SK-N-SH (cell line): ENCODE results near the gene WIPF2. TPM values are rescaled to one million over a fixed set of nuclear protein-coding genes. Genes with fewer than 3 reads are reported as not detected.
A peak's percentile ranks its signal among the peaks of the same experiment; 100 is the strongest.

Experiments used
- CTCF ChIA-PET: fragments of 300-600, 350-600 bp; formaldehyde crosslinking; extraction: SDS; loops from one replicate; lab custom pipeline; 2021; lab: Yijun Ruan, JAX
- POLR2A ChIA-PET: fragments of 350-600 bp; sonication (Branson Sonifier 250); formaldehyde crosslinking; extraction: SDS; loops from one replicate; lab custom pipeline; 2020; ENCODE audit warnings: antibody characterized with exemption, inconsistent platforms; lab: Yijun Ruan, JAX
- DNase-seq: peaks from one replicate; pipeline ENCODE4 v3.0.0; 2012
- H2AFZ ChIP-seq: fragments of 200-600 bp; sonication (generic); 2 replicates; pipeline ENCODE4 v1.8.1; 2016; ENCODE audit warnings: antibody characterized with exemption, mild to moderate bottlenecking, low read depth
- H3F3A ChIP-seq: fragments of 200-600 bp; sonication (generic); replicated peaks from 2 replicates; pipeline ENCODE3; 2016; ENCODE audit warnings: antibody characterized with exemption, mild to moderate bottlenecking; ENCODE audit not compliant: insufficient read depth
- H3K27ac ChIP-seq, 2 experiments: fragments of 200-500 bp in 1 of 2; fragments of 200-600 bp in 1 of 2; sonication (Bioruptor generic) in 1 of 2; sonication (generic), shearing (Covaris generic) in 1 of 2; 2 replicates each; pipeline versions ENCODE4 v1.5.1 to v1.6.1; 2014 to 2016; ENCODE audit warnings: low read depth in 2 of 2, inconsistent platforms in 1 of 2, low read length in 1 of 2, mild to moderate bottlenecking in 1 of 2, mixed read lengths in 1 of 2
- H3K27me3 ChIP-seq: fragments of 200-600 bp; sonication (generic), shearing (Covaris generic); 2 replicates; pipeline ENCODE4 v1.6.1; 2016; ENCODE audit warnings: mixed run types; ENCODE audit not compliant: insufficient read depth
- H3K36me3 ChIP-seq, 2 experiments: fragments of 200-500 bp in 1 of 2; fragments of 200-600 bp in 1 of 2; sonication (Bioruptor generic) in 1 of 2; sonication (generic) in 1 of 2; replicated peaks in 1 of 2; 2 replicates each; pipeline versions ENCODE3 to v1.5.1; 2014 to 2016; ENCODE audit warnings: low read length in 1 of 2, mild to moderate bottlenecking in 1 of 2; ENCODE audit not compliant: insufficient read depth in 2 of 2, control insufficient read depth in 1 of 2
- H3K4me1 ChIP-seq, 2 experiments: fragments of 200-500 bp in 1 of 2; fragments of 200-600 bp in 1 of 2; sonication (Bioruptor generic) in 1 of 2; sonication (generic), shearing (Covaris generic) in 1 of 2; 2 replicates each; pipeline versions ENCODE4 v1.5.1 to v1.6.1; 2014 to 2016; ENCODE audit warnings: low read depth in 1 of 2, low read length in 1 of 2, mixed run types in 1 of 2; ENCODE audit not compliant: insufficient read depth in 2 of 2, control insufficient read depth in 1 of 2
- H3K4me2 ChIP-seq: fragments of 200-600 bp; sonication (generic), shearing (Covaris generic); 2 replicates; pipeline ENCODE4 v1.6.1; 2017; ENCODE audit warnings: mixed run types
- H3K4me3 ChIP-seq, 2 experiments: fragments of 200-500 bp in 1 of 2; fragments of 200-600 bp in 1 of 2; sonication (Bioruptor generic) in 1 of 2; sonication (generic), shearing (Covaris generic) in 1 of 2; 2 replicates each; pipeline versions ENCODE4 v1.5.1 to v1.8.1; 2014 to 2016; ENCODE audit warnings: low read depth in 2 of 2, inconsistent platforms in 1 of 2, low read length in 1 of 2, mild to moderate bottlenecking in 1 of 2, mixed read lengths in 1 of 2, moderate library complexity in 1 of 2
- H3K79me2 ChIP-seq: fragments of 200-600 bp; sonication (generic); 2 replicates; pipeline ENCODE4 v1.8.1; 2017; ENCODE audit warnings: mild to moderate bottlenecking; ENCODE audit not compliant: insufficient read depth
- H3K9ac ChIP-seq: fragments of 200-600 bp; sonication (generic); 2 replicates; pipeline ENCODE4 v1.6.1; 2017; ENCODE audit warnings: mixed run types
- H3K9me2 ChIP-seq: fragments of 200-600 bp; sonication (generic); 2 replicates; pipeline ENCODE4 v1.6.1; 2017; ENCODE audit warnings: mixed run types
- H3K9me3 ChIP-seq: fragments of 200-600 bp; sonication (generic); 2 replicates; pipeline ENCODE4 v1.6.1; 2017; ENCODE audit warnings: mixed run types, mild to moderate bottlenecking, moderate library complexity
- H4K20me1 ChIP-seq: fragments of 200-600 bp; sonication (generic); 2 replicates; pipeline ENCODE4 v1.6.1; 2017; ENCODE audit warnings: mild to moderate bottlenecking, mixed run types; ENCODE audit not compliant: insufficient read depth
- CHD2 ChIP-seq: fragments of 150-350 bp; IDR thresholded peaks from 2 replicates; pipeline ENCODE4 v1.6.1; 2018; ENCODE audit warnings: low read length; ENCODE audit not compliant: partially characterized antibody
- ELF1 ChIP-seq: IDR thresholded peaks from 2 replicates; pipeline ENCODE4 v1.4.0; 2012
- EZH2phosphoT487 ChIP-seq: fragments of 200-600 bp; sonication (generic); IDR thresholded peaks from 2 replicates; pipeline ENCODE4 v1.6.1; 2017; ENCODE audit warnings: low read depth, mixed run types, mild to moderate bottlenecking, antibody characterized with exemption, moderate library complexity, borderline replicate concordance
- FOXM1 ChIP-seq: IDR thresholded peaks from 2 replicates; pipeline ENCODE4 v1.4.0; 2012; ENCODE audit warnings: low read depth, mild to moderate bottlenecking
- GABPA ChIP-seq: IDR thresholded peaks from 2 replicates; pipeline ENCODE4 v1.4.0; 2012; ENCODE audit warnings: low read depth, mild to moderate bottlenecking
- MEF2A ChIP-seq: IDR thresholded peaks from 2 replicates; pipeline ENCODE4 v1.4.0; 2012; ENCODE audit warnings: low read depth, borderline replicate concordance
- MXI1 ChIP-seq: IDR thresholded peaks from 2 replicates; pipeline ENCODE4 v1.6.1; 2012; ENCODE audit warnings: mild to moderate bottlenecking, low read depth, low read length, improper control_type of control experiment
- PBX3 ChIP-seq: IDR thresholded peaks from 2 replicates; pipeline ENCODE4; 2012
- POLR2AphosphoS5 ChIP-seq: IDR thresholded peaks from 2 replicates; pipeline ENCODE4 v1.6.1; 2012; ENCODE audit warnings: low read depth, low read length
- RAD21 ChIP-seq: IDR thresholded peaks from 2 replicates; pipeline ENCODE4 v1.6.1; 2012; ENCODE audit warnings: mild to moderate bottlenecking, low read length
- REST ChIP-seq: IDR thresholded peaks from 2 replicates; pipeline ENCODE4 v1.6.1; 2012; ENCODE audit warnings: mild to moderate bottlenecking, low read depth, low read length, moderate library complexity
- RFX5 ChIP-seq: IDR thresholded peaks from 2 replicates; pipeline ENCODE4 v1.6.1; 2012; ENCODE audit warnings: mild to moderate bottlenecking, improper control_type of control experiment, low read length
- SIN3A ChIP-seq: IDR thresholded peaks from 2 replicates; pipeline ENCODE4 v1.6.1; 2012; ENCODE audit warnings: low read depth, mild to moderate bottlenecking, low read length, moderate library complexity, borderline replicate concordance
- TAF1 ChIP-seq: IDR thresholded peaks from 2 replicates; pipeline ENCODE4 v1.6.1; 2012; ENCODE audit warnings: low read depth, mild to moderate bottlenecking, low read length, moderate library complexity, borderline replicate concordance
- TEAD4 ChIP-seq: IDR thresholded peaks from 2 replicates; pipeline ENCODE4 v1.4.0; 2012; ENCODE audit warnings: mild to moderate bottlenecking, borderline replicate concordance; ENCODE audit not compliant: insufficient read depth
- YY1 ChIP-seq: IDR thresholded peaks from 2 replicates; pipeline ENCODE4 v1.4.0; 2012; ENCODE audit warnings: low read depth, mild to moderate bottlenecking
- ZBTB33 ChIP-seq: IDR thresholded peaks from 2 replicates; pipeline ENCODE4 v1.4.0; 2012; ENCODE audit warnings: low read depth, borderline replicate concordance
- WGBS: methylation state at CpG from one replicate; pipeline ENCODE4 v1.1.6; 2017; ENCODE audit warnings: low lambda C conversion rate; 5-methylcytosine and 5-hydroxymethylcytosine counted together
- polyA plus RNA-seq, 3 experiments: library from polyadenylated mRNA; depleted of rRNA; stranded (reverse); fragments of >200 nt; gene quantifications; 2 replicates each; pipeline ENCODE4 v1.2.3, GENCODE V29; 2012
- TF ChIP-seq, protein P1 (sequence below): IDR thresholded peaks from 2 replicates; pipeline ENCODE4 v1.4.0; 2012; ENCODE audit warnings: low read depth
- TF ChIP-seq, protein P2 (sequence below): fragments of 150-350 bp; IDR thresholded peaks from 2 replicates; pipeline ENCODE4 v1.6.1; 2017; ENCODE audit warnings: antibody characterized with exemption, low read length, low read depth, borderline replicate concordance
- TF ChIP-seq, protein P3 (sequence below): fragments of 150-350 bp; IDR thresholded peaks from 2 replicates; pipeline ENCODE4 v1.6.1; 2016; ENCODE audit warnings: mild to moderate bottlenecking, low read depth, low read length

WIPF2 gene
- polyA plus RNA-seq, 1 of the 3 experiments (the other 2 are of a cell fraction) = 6.8 TPM

DNA sequence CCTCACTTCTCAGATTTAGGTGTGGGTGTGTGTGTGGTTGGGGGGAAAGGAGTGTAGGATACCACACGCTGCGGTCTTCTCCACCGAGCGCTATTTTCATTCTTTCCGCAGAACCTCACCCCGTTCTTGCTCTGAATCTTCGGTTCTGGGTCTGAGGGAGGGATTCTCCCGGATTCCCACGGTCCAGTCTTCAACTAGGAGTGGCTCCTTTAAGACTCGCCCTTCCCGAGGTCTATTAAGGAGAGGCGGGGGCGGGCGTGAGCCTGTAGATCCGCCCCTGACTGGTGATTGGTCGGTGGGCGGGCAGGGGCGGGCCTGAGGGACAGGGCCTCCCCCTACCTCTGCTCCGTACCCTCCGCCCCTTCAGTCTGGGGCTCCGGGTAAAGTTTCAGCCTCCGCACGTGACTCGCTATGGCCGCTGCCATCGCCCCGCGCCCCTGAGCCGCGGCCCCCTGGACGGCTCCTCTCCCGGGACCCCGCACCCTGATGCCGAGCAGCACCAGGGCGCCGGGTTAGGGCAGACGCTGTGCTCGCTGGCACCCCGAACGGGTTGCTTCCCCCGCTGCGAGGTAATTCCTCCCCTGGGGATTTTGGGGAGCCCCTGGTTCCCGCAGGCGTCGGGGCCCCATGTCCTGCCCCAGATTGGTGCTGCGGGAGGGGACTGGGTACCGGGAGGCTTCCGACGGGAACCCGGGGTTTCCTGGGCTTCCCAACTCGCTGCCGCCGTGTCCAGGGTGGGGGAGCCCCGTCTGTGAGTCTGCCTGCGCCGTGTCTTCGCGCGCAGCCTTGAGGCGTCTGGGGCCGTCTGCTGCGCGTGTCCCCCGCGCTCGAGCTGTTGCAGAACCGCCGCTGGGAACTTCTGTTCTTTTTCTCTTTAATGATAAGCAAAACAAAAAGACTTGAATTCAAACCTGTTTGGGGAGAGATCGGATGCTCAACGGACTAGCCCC is 99.1 kb downstream of the WIPF2 start:
- H3K36me3 ChIP-seq = no peaks in the 10 kb centered on the region
- peaks cover 23% of the 10 kb centered on the region for H4K20me1 ChIP-seq
- DNase-seq = peak; percentile 99
- peak overlapping the region; percentile 95 for H3K4me2 ChIP-seq
- POLR2A ChIA-PET = interaction anchor here (0.7 to 2.9 kb wide), 11 partner anchors 9 to 33 kb away, joined by 3 to 7 read pairs (median 5); partner anchors contain the start of gene RARA
- peak overlapping the region; percentile 89 to 96 for H3K4me3 ChIP-seq
- CTCF ChIA-PET = interaction anchor here (0.6 to 57.6 kb wide), 7 partner anchors 13 to 1583 kb away, joined by 3 to 1706 read pairs (median 3); partner anchors contain the start of genes CDC6, GJD3 and RARA
- peaks cover 61 to 91% of the 10 kb centered on the region in 2 experiments for H3K4me1 ChIP-seq
- H3K9me3 ChIP-seq = no peaks in the 10 kb centered on the region
- H3K27me3 ChIP-seq = no peaks in the 10 kb centered on the region
- WGBS = 3% methylated on average over 24 of the region's 70 CpGs
- H3K9ac ChIP-seq = peak overlapping the region; percentile 97
- no peaks in the 10 kb centered on the region for H3K9me2 ChIP-seq
- peaks cover 41% of the 10 kb centered on the region for H3F3A ChIP-seq
- peaks cover 71% of the 10 kb centered on the region for H3K79me2 ChIP-seq
- H2AFZ ChIP-seq = 0 out of 2 replicates have a peak overlapping the region, but pooled peaks have one; percentile 43
- H3K27ac ChIP-seq = peak overlapping the region; percentile 94 to 95
- no peak for TF ChIP-seq GABPA
- peak; percentile 58 for TF ChIP-seq POLR2AphosphoS5
- no peak for TF ChIP-seq ELF1
- TF ChIP-seq REST = no peak
- 0 out of 2 replicates have a peak, but pooled peaks have one; percentile 8 for TF ChIP-seq RAD21
- TF ChIP-seq, protein P1, sequence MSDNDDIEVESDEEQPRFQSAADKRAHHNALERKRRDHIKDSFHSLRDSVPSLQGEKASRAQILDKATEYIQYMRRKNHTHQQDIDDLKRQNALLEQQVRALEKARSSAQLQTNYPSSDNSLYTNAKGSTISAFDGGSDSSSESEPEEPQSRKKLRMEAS = peak; percentile 90
- TF ChIP-seq RFX5 = no peak
- TF ChIP-seq, protein P2, sequence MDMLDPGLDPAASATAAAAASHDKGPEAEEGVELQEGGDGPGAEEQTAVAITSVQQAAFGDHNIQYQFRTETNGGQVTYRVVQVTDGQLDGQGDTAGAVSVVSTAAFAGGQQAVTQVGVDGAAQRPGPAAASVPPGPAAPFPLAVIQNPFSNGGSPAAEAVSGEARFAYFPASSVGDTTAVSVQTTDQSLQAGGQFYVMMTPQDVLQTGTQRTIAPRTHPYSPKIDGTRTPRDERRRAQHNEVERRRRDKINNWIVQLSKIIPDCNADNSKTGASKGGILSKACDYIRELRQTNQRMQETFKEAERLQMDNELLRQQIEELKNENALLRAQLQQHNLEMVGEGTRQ = peak; percentile 67
- TF ChIP-seq MXI1 = peak; percentile 98
- no peak for TF ChIP-seq TEAD4
- no peak for TF ChIP-seq ZBTB33
- TF ChIP-seq FOXM1 = no peak
- TF ChIP-seq YY1 = peak; percentile 88
- TF ChIP-seq TAF1 = peak; percentile 76
- TF ChIP-seq, protein P3, sequence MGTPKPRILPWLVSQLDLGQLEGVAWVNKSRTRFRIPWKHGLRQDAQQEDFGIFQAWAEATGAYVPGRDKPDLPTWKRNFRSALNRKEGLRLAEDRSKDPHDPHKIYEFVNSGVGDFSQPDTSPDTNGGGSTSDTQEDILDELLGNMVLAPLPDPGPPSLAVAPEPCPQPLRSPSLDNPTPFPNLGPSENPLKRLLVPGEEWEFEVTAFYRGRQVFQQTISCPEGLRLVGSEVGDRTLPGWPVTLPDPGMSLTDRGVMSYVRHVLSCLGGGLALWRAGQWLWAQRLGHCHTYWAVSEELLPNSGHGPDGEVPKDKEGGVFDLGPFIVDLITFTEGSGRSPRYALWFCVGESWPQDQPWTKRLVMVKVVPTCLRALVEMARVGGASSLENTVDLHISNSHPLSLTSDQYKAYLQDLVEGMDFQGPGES = no peak
- TF ChIP-seq MEF2A = no peak
- TF ChIP-seq PBX3 = 0 out of 2 replicates have a peak, but pooled peaks have one; percentile 14
- no peak for TF ChIP-seq CHD2
- TF ChIP-seq SIN3A = peak; percentile 75; the same call in 1 of the 2 replicates
- no peak for TF ChIP-seq EZH2phosphoT487
